HCT116 (cell line): Measurements from ENCODE around the gene SKAP1. TPM values are rescaled to one million over a fixed set of nuclear protein-coding genes. Genes with fewer than 3 reads are reported as not detected.
"Not testable (repeated sequence)": the region's sequence is repeated elsewhere in the genome, so short reads cannot be mapped to it uniquely, and the experiment has no call there.

Experiments used
- ATAC-seq: fragments of 200-7000 bp; cut with Tn5 transposase; 2 replicates; pipeline ENCODE4 v1.9.1; 2020; ENCODE audit warnings: mild to moderate bottlenecking, moderate library complexity
- BruUV-seq: library from RNA; stranded (reverse); fragments of 400-500 nt; replicated peaks from 2 replicates; lab custom pipeline; 2021; lab: Mats Ljungman, UMichigan
- CTCF ChIA-PET: fragments of 300-600 bp; sonication (Branson Sonifier 250); formaldehyde crosslinking; loops from one replicate; lab custom pipeline; 2021; ENCODE audit warnings: antibody characterized with exemption; lab: Charles Lee
- POLR2A ChIA-PET: fragments of 300-600, 350-600 bp; sonication (Branson Sonifier 250); formaldehyde crosslinking; loops from one replicate; lab custom pipeline; 2021; ENCODE audit warnings: antibody characterized with exemption; lab: Charles Lee
- RAD21 ChIA-PET, 2 experiments: fragments of 300-600 bp; sonication (Branson Sonifier 250); formaldehyde crosslinking; loops; one replicate each; lab custom pipeline; 2023; ENCODE audit warnings: low total read pairs in 2 of 2; ENCODE audit not compliant: uncharacterized antibody in 2 of 2, unreplicated experiment in 2 of 2, low non-redundant PET in 1 of 2; lab: Charles Lee
- DNase-seq: peaks from one replicate; pipeline ENCODE4 v3.0.0-alpha.2; 2010; ENCODE audit warnings: low read depth, low spot score
- H2AFZ ChIP-seq: fragments of 200-600 bp; shearing (Covaris generic), sonication (generic); 2 replicates; pipeline ENCODE4 v1.6.1; 2017; ENCODE audit warnings: low read depth, mixed run types, mixed read lengths, antibody characterized with exemption, low read length; ENCODE audit not compliant: poor library complexity, severe bottlenecking
- H3K27ac ChIP-seq: 2 replicates; pipeline ENCODE4 v1.5.1; 2012; ENCODE audit warnings: low read depth, low read length
- H3K27me3 ChIP-seq: fragments of 200-600 bp; sonication (generic); 2 replicates; pipeline ENCODE4 v1.6.1; 2016; ENCODE audit warnings: mixed run types, low read length, mixed read lengths; ENCODE audit not compliant: insufficient read depth
- H3K36me3 ChIP-seq, 2 experiments: fragments of 200-500 bp in 1 of 2; fragments of 200-600 bp in 1 of 2; sonication (Bioruptor generic) in 1 of 2; sonication (generic) in 1 of 2; 2 replicates each; pipeline versions ENCODE4 v1.5.1 to v1.6.1; 2014 to 2016; ENCODE audit warnings: low read length in 2 of 2, inconsistent platforms in 1 of 2, mixed read lengths in 1 of 2, mixed run types in 1 of 2; ENCODE audit not compliant: insufficient read depth in 2 of 2, control insufficient read depth in 1 of 2
- H3K4me1 ChIP-seq, 2 experiments: fragments of 200-600 bp in 1 of 2; sonication (generic) in 1 of 2; 2 replicates each; pipeline versions ENCODE4 v1.5.1 to v1.6.1; 2012 to 2017; ENCODE audit warnings: low read length in 2 of 2, inconsistent platforms in 1 of 2, mild to moderate bottlenecking in 1 of 2, mixed read lengths in 1 of 2, mixed run types in 1 of 2, moderate library complexity in 1 of 2; ENCODE audit not compliant: insufficient read depth in 2 of 2, control insufficient read depth in 1 of 2
- H3K4me2 ChIP-seq: fragments of 200-600 bp; sonication (generic); 2 replicates; pipeline ENCODE4 v1.6.1; 2017; ENCODE audit warnings: mixed run types, low read length, mixed read lengths
- H3K4me3 ChIP-seq, 2 experiments: fragments of 200-600 bp in 1 of 2; sonication (generic) in 1 of 2; replicated peaks in 1 of 2; 2 replicates each; pipeline ENCODE4 v1.5.1; 2011 to 2016; ENCODE audit warnings: low read length in 2 of 2, control low read depth in 1 of 2, low read depth in 1 of 2, mild to moderate bottlenecking in 1 of 2, mixed read lengths in 1 of 2, mixed run types in 1 of 2
- H3K79me2 ChIP-seq: fragments of 200-600 bp; sonication (generic); 2 replicates; pipeline ENCODE4 v1.6.1; 2017; ENCODE audit warnings: mild to moderate bottlenecking, mixed run types, low read length, moderate library complexity, mixed read lengths; ENCODE audit not compliant: insufficient read depth
- H3K9ac ChIP-seq: fragments of 200-600 bp; sonication (generic); 2 replicates; pipeline ENCODE4 v1.6.1; 2016; ENCODE audit warnings: low read length, mixed read lengths
- H3K9me2 ChIP-seq: fragments of 200-600 bp; sonication (generic), shearing (Covaris generic); 2 replicates; pipeline ENCODE4 v1.6.1; 2017; ENCODE audit warnings: mixed run types, mild to moderate bottlenecking, moderate library complexity; ENCODE audit not compliant: insufficient read depth
- H3K9me3 ChIP-seq, 2 experiments: fragments of 200-500 bp in 1 of 2; fragments of 200-600 bp in 1 of 2; sonication (Bioruptor generic) in 1 of 2; sonication (generic) in 1 of 2; 2 replicates each; pipeline ENCODE4 v1.6.1; 2014 to 2017; ENCODE audit warnings: low read length in 2 of 2, mixed read lengths in 2 of 2, inconsistent platforms in 1 of 2, low read depth in 1 of 2, mild to moderate bottlenecking in 1 of 2, mixed run types in 1 of 2, moderate library complexity in 1 of 2; ENCODE audit not compliant: control insufficient read depth in 1 of 2, insufficient read depth in 1 of 2
- H4K20me1 ChIP-seq: fragments of 200-600 bp; sonication (generic), shearing (Covaris generic); 2 replicates; pipeline ENCODE4 v1.6.1; 2017; ENCODE audit warnings: mixed run types, mild to moderate bottlenecking, moderate library complexity; ENCODE audit not compliant: insufficient read depth
- ATF3 ChIP-seq: IDR thresholded peaks from 2 replicates; pipeline ENCODE4 v1.6.1; 2012
- CBX3 ChIP-seq: IDR thresholded peaks from 2 replicates; pipeline ENCODE4 v1.6.1; 2012; ENCODE audit warnings: low read depth
- CEBPB ChIP-seq: IDR thresholded peaks from 2 replicates; pipeline ENCODE4 v1.6.1; 2012; ENCODE audit warnings: low read depth
- JUND ChIP-seq: IDR thresholded peaks from 2 replicates; pipeline ENCODE4 v1.6.1; 2012
- RAD21 ChIP-seq: IDR thresholded peaks from 2 replicates; pipeline ENCODE4 v1.6.1; 2012; ENCODE audit warnings: low read depth, mild to moderate bottlenecking
- SIN3A ChIP-seq: IDR thresholded peaks from 2 replicates; pipeline ENCODE4 v1.6.1; 2012; ENCODE audit warnings: low read depth
- TCF7L2 ChIP-seq: IDR thresholded peaks from 2 replicates; pipeline ENCODE4 v1.7.0; 2011; ENCODE audit warnings: borderline replicate concordance, inconsistent platforms; ENCODE audit not compliant: insufficient read depth, insufficient read length; ENCODE audit errors: extremely low read depth
- ZFX ChIP-seq: fragments of 450-650 bp; IDR thresholded peaks from 2 replicates; pipeline ENCODE4 v1.6.1; 2017
- ZNF274 ChIP-seq: fragments of 200-500 bp; sonication (Bioruptor generic); IDR thresholded peaks from 2 replicates; pipeline ENCODE4 v1.6.1; 2014; ENCODE audit warnings: mild to moderate bottlenecking, low read depth, low read length, inconsistent platforms
- intact Hi-C: fragments of 100-400 bp; cut with micrococcal nuclease; formaldehyde crosslinking; loops from 2 replicates; pipeline ENCODE4 v1.10.0; 2022
- total RNA-seq: library from RNA; stranded (reverse); gene quantifications from one replicate; pipeline ENCODE4 v1.2.1, GENCODE V29; 2021; ENCODE audit not compliant: unreplicated experiment

Gene SKAP1
- total RNA-seq, 1 experiment from 2014 or later = 12.4 TPM

- H3K9ac ChIP-seq = no peak overlapping the region
- no peak for DNase-seq
- no peak overlapping the region for H3K4me3 ChIP-seq
- H4K20me1 ChIP-seq = no peaks in the 10 kb centered on the region
- H3K9me2 ChIP-seq = no peaks in the 10 kb centered on the region
- H3K79me2 ChIP-seq = no peaks in the 10 kb centered on the region
- peak overlapping the region; percentile 48; the same call in 1 of the 2 replicates for H3K27ac ChIP-seq
- ChIA-PET RAD21 (no interaction called here), CTCF (interaction anchor here (1.3 to 4.2 kb wide), 4 partner anchors 7 to 52 kb away, joined by 3 to 23 read pairs (median 4); no protein-coding TSS in a partner anchor), POLR2A (interaction anchor here (1.1 to 1.2 kb wide), 2 partner anchors 13 to 21 kb away, joined by 3 to 4 read pairs; no protein-coding TSS in a partner anchor)
- intact Hi-C loops = no loop called here
- H3K9me3 ChIP-seq = no peaks in the 10 kb centered on the region
- no peaks in the 10 kb centered on the region for H3K36me3 ChIP-seq
- BruUV-seq = no TSS peak
- peak overlapping the region; percentile 5; the same call in 1 of the 2 replicates for H3K4me2 ChIP-seq
- H2AFZ ChIP-seq = no peak overlapping the region
- no peak for ATAC-seq
- H3K27me3 ChIP-seq = no peaks in the 10 kb centered on the region
- H3K4me1 ChIP-seq = peaks cover 8 to 36% of the 10 kb centered on the region in 2 experiments; a peak in 3 of 4 replicates
- TF ChIP-seq CBX3 = no peak
- TF ChIP-seq TCF7L2 = no peak
- no peak for TF ChIP-seq RAD21
- TF ChIP-seq SIN3A = no peak
- no peak for TF ChIP-seq ZNF274
- TF ChIP-seq ZFX = no peak
- no peak for TF ChIP-seq ATF3
- TF ChIP-seq, all 23 proteins: peak for 0
These were observed 222.1 kb downstream of the SKAP1 start for GRCh38 chr17:48207776-48208544.

GRCh38 chr17:48207036-48207435 lies 223.0 kb downstream of the SKAP1 start:
- peak; percentile 77 for ATAC-seq
- H3K79me2 ChIP-seq, H2AFZ ChIP-seq, H3K36me3 ChIP-seq, H3K27me3 ChIP-seq, RAD21 ChIA-PET, H3K4me3 ChIP-seq, intact Hi-C loops, H4K20me1 ChIP-seq, H3K9me2 ChIP-seq, H3K9me3 ChIP-seq, BruUV-seq, H3K9ac ChIP-seq: not testable (repeated sequence)
- Histone ChIP-seq H3K4me2 (peak overlapping the region; percentile 38), H3K4me1 (peaks cover 15 to 45% of the 10 kb centered on the region in 2 experiments), H3K27ac (peak overlapping the region; percentile 48; the same call in 1 of the 2 replicates)
- DNase-seq = peak; percentile 37
- TF ChIP-seq CEBPB (0 out of 2 replicates have a peak, but pooled peaks have one; percentile 13), JUND (peak; percentile 30; the same call in 1 of the 2 replicates)
- ChIA-PET POLR2A (interaction anchor here (1.1 kb wide), 1 partner anchor 12 kb away, joined by 4 read pairs; no protein-coding TSS in a partner anchor), CTCF (interaction anchor here (1.3 to 4.2 kb wide), 3 partner anchors 8 to 53 kb away, joined by 3 to 23 read pairs (median 5); no protein-coding TSS in a partner anchor)
